ENCODE measurements around the gene DEFB132.
A peak's percentile ranks its signal among the peaks of the same experiment; 100 is the strongest.

DEFB132 gene

DNA sequence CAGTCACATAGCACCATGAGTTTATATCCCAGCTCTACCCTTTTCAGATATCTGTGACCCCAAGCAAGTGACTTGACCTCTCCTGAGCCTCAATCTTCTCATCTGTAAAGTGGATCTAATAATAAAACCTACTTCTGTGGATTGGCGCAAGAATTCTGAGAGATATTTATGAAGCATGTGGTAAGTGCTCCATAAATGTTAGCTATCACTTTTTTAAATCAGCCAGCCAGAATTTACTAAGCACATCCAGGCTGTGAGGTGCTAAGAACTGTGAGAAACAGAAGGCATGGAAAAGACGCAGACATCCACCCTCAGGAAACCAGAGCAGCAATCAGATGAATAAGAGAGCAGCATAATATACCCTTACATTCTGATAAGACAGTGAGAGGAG is 32.2 kb downstream of the DEFB132 start:
- no peak for DNase-seq
- H3K4me3 ChIP-seq (ENCODE audit: low read depth, low read length): peak overlapping the region; percentile 69
- no peaks in the 10 kb centered on the region for H3K9me3 ChIP-seq
- no peaks in the 10 kb centered on the region for H3K36me3 ChIP-seq
- TF ChIP-seq, protein P1, sequence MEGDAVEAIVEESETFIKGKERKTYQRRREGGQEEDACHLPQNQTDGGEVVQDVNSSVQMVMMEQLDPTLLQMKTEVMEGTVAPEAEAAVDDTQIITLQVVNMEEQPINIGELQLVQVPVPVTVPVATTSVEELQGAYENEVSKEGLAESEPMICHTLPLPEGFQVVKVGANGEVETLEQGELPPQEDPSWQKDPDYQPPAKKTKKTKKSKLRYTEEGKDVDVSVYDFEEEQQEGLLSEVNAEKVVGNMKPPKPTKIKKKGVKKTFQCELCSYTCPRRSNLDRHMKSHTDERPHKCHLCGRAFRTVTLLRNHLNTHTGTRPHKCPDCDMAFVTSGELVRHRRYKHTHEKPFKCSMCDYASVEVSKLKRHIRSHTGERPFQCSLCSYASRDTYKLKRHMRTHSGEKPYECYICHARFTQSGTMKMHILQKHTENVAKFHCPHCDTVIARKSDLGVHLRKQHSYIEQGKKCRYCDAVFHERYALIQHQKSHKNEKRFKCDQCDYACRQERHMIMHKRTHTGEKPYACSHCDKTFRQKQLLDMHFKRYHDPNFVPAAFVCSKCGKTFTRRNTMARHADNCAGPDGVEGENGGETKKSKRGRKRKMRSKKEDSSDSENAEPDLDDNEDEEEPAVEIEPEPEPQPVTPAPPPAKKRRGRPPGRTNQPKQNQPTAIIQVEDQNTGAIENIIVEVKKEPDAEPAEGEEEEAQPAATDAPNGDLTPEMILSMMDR (IDR thresholded peaks at IDR 0.05; ENCODE audit: low read depth, low read length): no peak
- H3K4me1 ChIP-seq: no peaks in the 10 kb centered on the region
- no peaks in the 10 kb centered on the region for H3K27me3 ChIP-seq

GRCh38 chr20:290084-290831 is 32.7 kb downstream of the DEFB132 start, which contains the start of gene C20orf96:
TSS of gene C20orf96 (minus strand) at chr20:290750. CDS start at chr20:290610, 140 bp downstream.
- Histone ChIP-seq H3K9me3 (no peaks in the 10 kb centered on the region), H3K27me3 (no peaks in the 10 kb centered on the region), H3K4me3 (ENCODE audit: low read depth, low read length) (peak within 1 kb of the TSS; percentile 69), H3K4me1 (no peaks in the 10 kb centered on the region), H3K36me3 (no peaks in the 10 kb centered on the region)
- peak; percentile 82 for DNase-seq
- TF ChIP-seq, protein P1 (IDR thresholded peaks at IDR 0.05; ENCODE audit: low read depth, low read length): peak; percentile 39

- Histone ChIP-seq H3K4me3 (ENCODE audit: low read depth, low read length) (no peak overlapping the region), H3K27me3 (no peaks in the 10 kb centered on the region), H3K4me1 (no peaks in the 10 kb centered on the region), H3K9me3 (no peaks in the 10 kb centered on the region), H3K36me3 (peaks cover 1% of the 10 kb centered on the region)
- DNase-seq: no peak
- TF ChIP-seq, protein P1 (IDR thresholded peaks at IDR 0.05; ENCODE audit: low read depth, low read length): no peak
These were observed 37.1 kb downstream of the DEFB132 start for GRCh38 chr20:294602-295001.

GRCh38 chr20:295804-296203 is 38.3 kb downstream of the DEFB132 start:
- H3K27me3 ChIP-seq: no peaks in the 10 kb centered on the region
- H3K4me1 ChIP-seq: no peaks in the 10 kb centered on the region
- H3K36me3 ChIP-seq: peaks cover 10% of the 10 kb centered on the region
- TF ChIP-seq, protein P1 (IDR thresholded peaks at IDR 0.05; ENCODE audit: low read depth, low read length): no peak
- DNase-seq: no peak
- no peak overlapping the region for H3K4me3 ChIP-seq (ENCODE audit: low read depth, low read length)
- no peaks in the 10 kb centered on the region for H3K9me3 ChIP-seq

GRCh38 chr20:297098-297924 is 39.8 kb downstream of the DEFB132 start, which contains the start of gene ZCCHC3:
TSS of gene ZCCHC3 (plus strand) at chr20:297570. CDS start at chr20:297587, 17 bp downstream.
- Histone ChIP-seq H3K4me1 (no peaks in the 10 kb centered on the region), H3K9me3 (no peaks in the 10 kb centered on the region), H3K4me3 (ENCODE audit: low read depth, low read length) (peak within 1 kb of the TSS; percentile 81), H3K27me3 (no peaks in the 10 kb centered on the region), H3K36me3 (peaks cover 10% of the 10 kb centered on the region)
- TF ChIP-seq, protein P1 (IDR thresholded peaks at IDR 0.05; ENCODE audit: low read depth, low read length): 0 out of 2 replicates have a peak, but pooled peaks have one; percentile 14
- peak; percentile 79 for DNase-seq

Data from BE2C (cell line).